GM12892 (cell line): ENCODE results near the gene KIR2DL1.

Experiments used
- POLR2A ChIP-seq: IDR thresholded peaks from 2 replicates; pipeline ENCODE4 v1.6.1; 2011; ENCODE audit warnings: low read depth, low read length, control low read depth
- POLR2AphosphoS5 ChIP-seq: IDR thresholded peaks from 2 replicates; pipeline ENCODE4 v1.6.1; 2011; ENCODE audit warnings: low read depth, low read length, control low read depth
- TAF1 ChIP-seq: IDR thresholded peaks from 2 replicates; pipeline ENCODE4 v1.6.1; 2011; ENCODE audit warnings: low read depth, mild to moderate bottlenecking, control low read depth, low read length, borderline replicate concordance

- TF ChIP-seq POLR2AphosphoS5 (no peak), POLR2A (no peak), TAF1 (no peak)
These were observed 36.3 kb downstream of the KIR2DL1 start for GRCh38 chr19:54805665-54806515.
